GM23338 (cell line): ENCODE data around the gene RAD51B. TPM values are rescaled to one million over a fixed set of nuclear protein-coding genes. Genes with fewer than 3 reads are reported as not detected.

Experiments
- ATAC-seq: fragments of 200-7000 bp; cut with Tn5 transposase; 3 replicates; pipeline ENCODE4 v1.9.1; 2020
- DNase-seq: peaks from one replicate; pipeline ENCODE4 v3.0.0-alpha.2; 2015; ENCODE audit warnings: low spot score
- H2AFZ ChIP-seq: fragments of 200-600 bp; sonication (generic); 2 replicates; pipeline ENCODE4 v1.8.0; 2016; ENCODE audit warnings: antibody characterized with exemption, mild to moderate bottlenecking, moderate library complexity
- H3F3A ChIP-seq: fragments of 200-600 bp; sonication (generic); replicated peaks from 2 replicates; pipeline ENCODE4 v1.8.0; 2017; ENCODE audit warnings: antibody characterized with exemption, mixed run types, low read depth
- H3K27ac ChIP-seq: fragments of 200-600 bp; sonication (generic); 2 replicates; pipeline ENCODE4 v1.6.1; 2016; ENCODE audit warnings: low read depth
- H3K27me3 ChIP-seq: fragments of 200-600 bp; sonication (generic); 2 replicates; pipeline ENCODE4 v1.8.0; 2016; ENCODE audit warnings: mild to moderate bottlenecking, mixed run types, moderate library complexity; ENCODE audit not compliant: insufficient read depth
- H3K36me3 ChIP-seq: fragments of 200-600 bp; sonication (generic); 2 replicates; pipeline ENCODE4 v1.8.0; 2016; ENCODE audit warnings: mild to moderate bottlenecking; ENCODE audit not compliant: insufficient read depth
- H3K4me1 ChIP-seq: fragments of 200-600 bp; sonication (generic); 2 replicates; pipeline ENCODE4 v1.8.0; 2016; ENCODE audit warnings: mild to moderate bottlenecking, moderate library complexity; ENCODE audit not compliant: insufficient read depth
- H3K4me2 ChIP-seq: fragments of 200-600 bp; sonication (generic); 2 replicates; pipeline ENCODE4 v1.7.1; 2017; ENCODE audit warnings: mixed run types
- H3K4me3 ChIP-seq: fragments of 200-600 bp; sonication (generic); 2 replicates; pipeline ENCODE4 v1.6.1; 2016; ENCODE audit warnings: mixed run types
- H3K79me2 ChIP-seq: fragments of 200-600 bp; sonication (generic); replicated peaks from 2 replicates; pipeline ENCODE4 v1.8.0; 2017; ENCODE audit warnings: mild to moderate bottlenecking; ENCODE audit not compliant: insufficient read depth
- H3K9me2 ChIP-seq: fragments of 200-600 bp; sonication (generic); 2 replicates; pipeline ENCODE4 v1.8.0; 2017; ENCODE audit not compliant: insufficient read depth
- H4K20me1 ChIP-seq: fragments of 200-600 bp; sonication (generic); replicated peaks from 2 replicates; pipeline ENCODE4 v1.8.0; 2017; ENCODE audit warnings: mild to moderate bottlenecking; ENCODE audit not compliant: insufficient read depth
- H3K27ac Mint-ChIP-seq: 2 replicates; pipeline ENCODE4 v1.8.0; 2020; ENCODE audit warnings: inconsistent platforms, mild to moderate bottlenecking, moderate library complexity, mixed read lengths
- H3K27me3 Mint-ChIP-seq: 3 replicates; pipeline ENCODE4 v1.8.0; 2022; ENCODE audit warnings: low read depth, mild to moderate bottlenecking, moderate library complexity, mixed read lengths, inconsistent platforms; ENCODE audit not compliant: insufficient read depth, poor library complexity
- H3K36me3 Mint-ChIP-seq: 3 replicates; pipeline ENCODE4 v1.8.0; 2021; ENCODE audit warnings: low read depth, mild to moderate bottlenecking, inconsistent platforms, moderate library complexity, mixed read lengths
- H3K4me1 Mint-ChIP-seq: 3 replicates; pipeline ENCODE4 v1.8.0; 2020; ENCODE audit warnings: mild to moderate bottlenecking, inconsistent platforms, mixed read lengths
- H3K4me3 Mint-ChIP-seq: 3 replicates; pipeline ENCODE4 v1.8.0; 2021; ENCODE audit warnings: moderate library complexity, mild to moderate bottlenecking, inconsistent platforms, mixed read lengths
- H3K9me3 Mint-ChIP-seq: 3 replicates; pipeline ENCODE4 v1.8.0; 2020; ENCODE audit warnings: moderate library complexity, mild to moderate bottlenecking, inconsistent platforms, mixed read lengths
- CREB1 ChIP-seq: fragments of 250-450 bp; sonication (Bioruptor Pico); IDR thresholded peaks from 2 replicates; pipeline ENCODE4 v1.5.0; 2020; ENCODE audit warnings: low read depth, mild to moderate bottlenecking, moderate library complexity
- EZH2 ChIP-seq: fragments of 200-600 bp; sonication (generic); IDR thresholded peaks from one replicate; pipeline ENCODE4 v1.8.0; 2017; ENCODE audit warnings: antibody characterized with exemption, mild to moderate bottlenecking, low read depth; ENCODE audit not compliant: unreplicated experiment
- JUNB ChIP-seq: IDR thresholded peaks from one replicate; pipeline ENCODE4 v1.6.1; 2016; ENCODE audit warnings: antibody characterized with exemption; ENCODE audit not compliant: unreplicated experiment
- NANOG ChIP-seq: IDR thresholded peaks from 2 replicates; pipeline ENCODE4 v1.6.1; 2016; ENCODE audit warnings: antibody characterized with exemption, borderline replicate concordance
- POLR2AphosphoS5 ChIP-seq: IDR thresholded peaks from 2 replicates; pipeline ENCODE4 v1.6.1; 2016; ENCODE audit warnings: antibody characterized with exemption, low read depth
- STAT1 ChIP-seq: IDR thresholded peaks from one replicate; pipeline ENCODE4 v1.6.1; 2016; ENCODE audit warnings: antibody characterized with exemption; ENCODE audit not compliant: unreplicated experiment
- ZNF114 ChIP-seq: fragments of 250-450 bp; sonication (Bioruptor Pico); IDR thresholded peaks from 2 replicates; pipeline ENCODE4 v1.5.0; 2020; ENCODE audit warnings: mild to moderate bottlenecking, moderate library complexity
- ZNF331 ChIP-seq: fragments of 250-450 bp; sonication (Bioruptor Pico); IDR thresholded peaks from 2 replicates; pipeline ENCODE4 v1.5.0; 2020; ENCODE audit warnings: low read depth, mild to moderate bottlenecking, moderate library complexity
- polyA plus RNA-seq: library from polyadenylated mRNA; unstranded; fragments of >200 nt; fragmentation: Nextera tagmentation; extraction: Ambion mirVana; gene quantifications from 2 replicates; pipeline ENCODE4 v1.2.1, GENCODE V29; 2016
- total RNA-seq: library from RNA; depleted of rRNA; stranded (reverse); fragments of >200 nt; shearing (Covaris generic); gene quantifications from 2 replicates; pipeline ENCODE4 v1.2.3, GENCODE V29; 2014
- TF ChIP-seq, protein P1 (sequence below): IDR thresholded peaks from one replicate; pipeline ENCODE4 v1.6.1; 2018; ENCODE audit warnings: antibody characterized with exemption; ENCODE audit not compliant: unreplicated experiment
- TF ChIP-seq, protein P2 (sequence below): IDR thresholded peaks from 2 replicates; pipeline ENCODE4 v1.6.1; 2016; ENCODE audit warnings: antibody characterized with exemption
- TF ChIP-seq, protein P3 (sequence below), 2 experiments: fragments of 200-600 bp in 1 of 2; sonication (generic) in 1 of 2; conservative IDR thresholded peaks; 2 replicates each; pipeline versions ENCODE4 v1.5.1 to v1.6.1; 2016 to 2017; ENCODE audit warnings: antibody characterized with exemption in 2 of 2, low read depth in 2 of 2, mild to moderate bottlenecking in 2 of 2, moderate library complexity in 1 of 2

RAD51B gene
- total and polyA plus RNA-seq, 2 experiments from 2014 or later = 15.7 to 29.1 TPM

DNA sequence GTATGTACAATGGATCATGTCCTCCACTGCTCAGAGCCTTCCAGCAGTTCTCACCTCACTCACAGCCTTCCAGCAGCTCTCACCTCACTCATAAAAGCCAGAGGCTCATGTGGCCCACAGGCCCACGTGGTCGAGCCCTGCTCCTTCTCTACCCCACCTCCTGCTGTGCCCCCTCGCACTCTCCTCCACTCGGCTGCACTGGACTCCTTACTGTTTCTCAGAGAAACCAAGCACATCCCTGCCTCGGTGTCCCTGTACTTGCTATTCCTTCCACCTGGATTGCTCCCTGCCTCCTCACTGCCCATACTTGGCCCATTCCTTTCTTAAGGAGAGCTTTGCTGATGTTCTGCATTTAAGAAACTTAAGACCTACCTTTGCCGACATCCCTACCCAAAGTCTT, 753.5 kb downstream of the RAD51B start:
- peaks cover 12% of the 10 kb centered on the region for H3K9me3 Mint-ChIP-seq
- no peak for ATAC-seq
- peaks cover 11% of the 10 kb centered on the region; the same call in 2 of the 3 replicates for H3K4me1 Mint-ChIP-seq

DNA sequence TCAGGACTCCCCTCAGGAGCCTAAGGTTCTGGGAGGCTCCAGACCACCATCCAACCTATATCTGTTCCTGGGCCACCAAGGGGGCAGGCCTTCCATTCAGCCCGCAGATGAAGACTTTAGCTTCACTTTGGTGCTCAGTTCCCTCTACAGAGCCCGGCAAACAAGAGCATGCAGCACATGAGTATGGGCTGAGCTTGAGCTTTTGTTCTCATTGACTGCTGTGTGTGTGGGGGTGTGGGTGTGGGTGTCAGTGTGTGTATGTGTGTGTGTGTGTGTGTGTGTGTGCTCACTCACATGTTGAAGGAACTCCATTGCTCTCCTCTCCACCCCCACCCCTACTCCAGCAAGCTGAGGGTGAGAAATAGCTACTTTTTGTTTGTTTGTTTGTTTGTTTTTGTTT, 754.1 kb downstream of the RAD51B start:
- Mint-ChIP-seq H3K27me3 (peaks cover 8% of the 10 kb centered on the region), H3K9me3 (peaks cover 12% of the 10 kb centered on the region), H3K36me3 (peaks cover 7% of the 10 kb centered on the region; the same call in 1 of the 3 replicates), H3K27ac (no peak overlapping the region), H3K4me1 (peaks cover 11% of the 10 kb centered on the region; the same call in 2 of the 3 replicates), H3K4me3 (no peak overlapping the region)
- Histone ChIP-seq H3K9me2 (peaks cover 6% of the 10 kb centered on the region), H3K27me3 (no peaks in the 10 kb centered on the region), H3F3A (no peaks in the 10 kb centered on the region), H2AFZ (no peak overlapping the region), H3K4me1 (no peaks in the 10 kb centered on the region), H3K4me2 (no peak overlapping the region), H4K20me1 (no peaks in the 10 kb centered on the region), H3K27ac (no peak overlapping the region), H3K36me3 (no peaks in the 10 kb centered on the region), H3K79me2 (no peaks in the 10 kb centered on the region), H3K4me3 (no peak overlapping the region)
- DNase-seq (no peak), ATAC-seq (no peak)
- TF ChIP-seq POLR2AphosphoS5 = no peak
- TF ChIP-seq ZNF331 (CRISPR knock-in tag) = no peak
- no peak for TF ChIP-seq CREB1 (CRISPR knock-in tag)
- TF ChIP-seq, protein P1, sequence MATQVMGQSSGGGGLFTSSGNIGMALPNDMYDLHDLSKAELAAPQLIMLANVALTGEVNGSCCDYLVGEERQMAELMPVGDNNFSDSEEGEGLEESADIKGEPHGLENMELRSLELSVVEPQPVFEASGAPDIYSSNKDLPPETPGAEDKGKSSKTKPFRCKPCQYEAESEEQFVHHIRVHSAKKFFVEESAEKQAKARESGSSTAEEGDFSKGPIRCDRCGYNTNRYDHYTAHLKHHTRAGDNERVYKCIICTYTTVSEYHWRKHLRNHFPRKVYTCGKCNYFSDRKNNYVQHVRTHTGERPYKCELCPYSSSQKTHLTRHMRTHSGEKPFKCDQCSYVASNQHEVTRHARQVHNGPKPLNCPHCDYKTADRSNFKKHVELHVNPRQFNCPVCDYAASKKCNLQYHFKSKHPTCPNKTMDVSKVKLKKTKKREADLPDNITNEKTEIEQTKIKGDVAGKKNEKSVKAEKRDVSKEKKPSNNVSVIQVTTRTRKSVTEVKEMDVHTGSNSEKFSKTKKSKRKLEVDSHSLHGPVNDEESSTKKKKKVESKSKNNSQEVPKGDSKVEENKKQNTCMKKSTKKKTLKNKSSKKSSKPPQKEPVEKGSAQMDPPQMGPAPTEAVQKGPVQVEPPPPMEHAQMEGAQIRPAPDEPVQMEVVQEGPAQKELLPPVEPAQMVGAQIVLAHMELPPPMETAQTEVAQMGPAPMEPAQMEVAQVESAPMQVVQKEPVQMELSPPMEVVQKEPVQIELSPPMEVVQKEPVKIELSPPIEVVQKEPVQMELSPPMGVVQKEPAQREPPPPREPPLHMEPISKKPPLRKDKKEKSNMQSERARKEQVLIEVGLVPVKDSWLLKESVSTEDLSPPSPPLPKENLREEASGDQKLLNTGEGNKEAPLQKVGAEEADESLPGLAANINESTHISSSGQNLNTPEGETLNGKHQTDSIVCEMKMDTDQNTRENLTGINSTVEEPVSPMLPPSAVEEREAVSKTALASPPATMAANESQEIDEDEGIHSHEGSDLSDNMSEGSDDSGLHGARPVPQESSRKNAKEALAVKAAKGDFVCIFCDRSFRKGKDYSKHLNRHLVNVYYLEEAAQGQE = no peak
- TF ChIP-seq JUNB = no peak
- TF ChIP-seq, protein P2, sequence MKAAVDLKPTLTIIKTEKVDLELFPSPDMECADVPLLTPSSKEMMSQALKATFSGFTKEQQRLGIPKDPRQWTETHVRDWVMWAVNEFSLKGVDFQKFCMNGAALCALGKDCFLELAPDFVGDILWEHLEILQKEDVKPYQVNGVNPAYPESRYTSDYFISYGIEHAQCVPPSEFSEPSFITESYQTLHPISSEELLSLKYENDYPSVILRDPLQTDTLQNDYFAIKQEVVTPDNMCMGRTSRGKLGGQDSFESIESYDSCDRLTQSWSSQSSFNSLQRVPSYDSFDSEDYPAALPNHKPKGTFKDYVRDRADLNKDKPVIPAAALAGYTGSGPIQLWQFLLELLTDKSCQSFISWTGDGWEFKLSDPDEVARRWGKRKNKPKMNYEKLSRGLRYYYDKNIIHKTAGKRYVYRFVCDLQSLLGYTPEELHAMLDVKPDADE = no peak
- TF ChIP-seq ZNF114 (CRISPR knock-in tag) = no peak

More for the DNA sequence above, 753.5 kb downstream of the RAD51B start:
- no peak overlapping the region for H3K4me2 ChIP-seq
- H3K4me1 ChIP-seq = no peaks in the 10 kb centered on the region
- no peak overlapping the region for H3K4me3 ChIP-seq
- H3K79me2 ChIP-seq = no peaks in the 10 kb centered on the region
- Mint-ChIP-seq H3K36me3 (peaks cover 7% of the 10 kb centered on the region; the same call in 1 of the 3 replicates), H3K4me3 (no peak overlapping the region), H3K27ac (no peak overlapping the region), H3K27me3 (peaks cover 8% of the 10 kb centered on the region)
- no peaks in the 10 kb centered on the region for H3K36me3 ChIP-seq
- H3K9me2 ChIP-seq = peaks cover 3% of the 10 kb centered on the region
- no peaks in the 10 kb centered on the region for H3K27me3 ChIP-seq
- H2AFZ ChIP-seq = no peak overlapping the region
- no peak overlapping the region for H3K27ac ChIP-seq
- no peaks in the 10 kb centered on the region for H3F3A ChIP-seq
- no peaks in the 10 kb centered on the region for H4K20me1 ChIP-seq
- DNase-seq = no peak
- TF ChIP-seq POLR2AphosphoS5 = no peak
- TF ChIP-seq ZNF114 (CRISPR knock-in tag) = no peak
- no peak for TF ChIP-seq JUNB
- TF ChIP-seq, protein P3, sequence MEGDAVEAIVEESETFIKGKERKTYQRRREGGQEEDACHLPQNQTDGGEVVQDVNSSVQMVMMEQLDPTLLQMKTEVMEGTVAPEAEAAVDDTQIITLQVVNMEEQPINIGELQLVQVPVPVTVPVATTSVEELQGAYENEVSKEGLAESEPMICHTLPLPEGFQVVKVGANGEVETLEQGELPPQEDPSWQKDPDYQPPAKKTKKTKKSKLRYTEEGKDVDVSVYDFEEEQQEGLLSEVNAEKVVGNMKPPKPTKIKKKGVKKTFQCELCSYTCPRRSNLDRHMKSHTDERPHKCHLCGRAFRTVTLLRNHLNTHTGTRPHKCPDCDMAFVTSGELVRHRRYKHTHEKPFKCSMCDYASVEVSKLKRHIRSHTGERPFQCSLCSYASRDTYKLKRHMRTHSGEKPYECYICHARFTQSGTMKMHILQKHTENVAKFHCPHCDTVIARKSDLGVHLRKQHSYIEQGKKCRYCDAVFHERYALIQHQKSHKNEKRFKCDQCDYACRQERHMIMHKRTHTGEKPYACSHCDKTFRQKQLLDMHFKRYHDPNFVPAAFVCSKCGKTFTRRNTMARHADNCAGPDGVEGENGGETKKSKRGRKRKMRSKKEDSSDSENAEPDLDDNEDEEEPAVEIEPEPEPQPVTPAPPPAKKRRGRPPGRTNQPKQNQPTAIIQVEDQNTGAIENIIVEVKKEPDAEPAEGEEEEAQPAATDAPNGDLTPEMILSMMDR (conservative IDR thresholded peaks at IDR 0.05; ENCODE audit: low read depth in 2 of 2) = no peak
- TF ChIP-seq, protein P1 = no peak
- TF ChIP-seq STAT1 = no peak
- no peak for TF ChIP-seq EZH2
- TF ChIP-seq CREB1 (CRISPR knock-in tag) = no peak
- TF ChIP-seq NANOG = no peak
